ENCODE results near the gene TBPL2. TPM values are rescaled to one million over a fixed set of nuclear protein-coding genes. Genes with fewer than 3 reads are reported as not detected.
A peak's percentile ranks its signal among the peaks of the same experiment; 100 is the strongest.

The TBPL2 gene
- total RNA-seq, 1 donor from 2014 or later = not detected

DNA sequence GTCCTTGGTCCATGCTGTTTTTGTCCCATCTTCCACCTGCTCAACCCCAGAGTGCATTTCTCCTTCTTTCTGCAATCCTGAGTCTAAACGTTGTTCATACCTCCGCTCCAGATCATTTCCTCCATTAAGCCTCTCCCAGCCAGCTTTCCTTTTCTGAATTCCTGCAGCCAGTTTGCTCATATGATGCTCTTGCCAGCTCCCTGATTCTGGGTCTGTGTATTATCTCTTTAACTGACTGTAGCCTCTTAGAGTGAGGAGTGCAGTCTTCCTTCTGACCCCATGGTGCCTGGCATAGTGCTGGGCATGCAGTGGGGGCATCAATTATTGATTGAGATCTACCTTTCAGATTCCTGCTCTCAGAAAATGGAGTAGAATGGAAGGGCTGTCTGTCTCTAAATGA, 11.5 kb upstream of the TBPL2 start:
- no peak for DNase-seq (ENCODE audit: low spot score)
- H3K4me3 Mint-ChIP-seq (ENCODE audit: low read depth) = no peak overlapping the region
- no peak overlapping the region for H3K27ac Mint-ChIP-seq
- no peaks in the 10 kb centered on the region for H3K9me3 Mint-ChIP-seq
- H3K4me1 Mint-ChIP-seq (ENCODE audit: low read depth) = peaks cover 13% of the 10 kb centered on the region
- H3K27me3 Mint-ChIP-seq (ENCODE audit: low read depth) = peaks cover 4% of the 10 kb centered on the region
- intact Hi-C loops (cut with micrococcal nuclease) = no loop called here
- H3K36me3 Mint-ChIP-seq (ENCODE audit: low read depth) = no peaks in the 10 kb centered on the region

DNA sequence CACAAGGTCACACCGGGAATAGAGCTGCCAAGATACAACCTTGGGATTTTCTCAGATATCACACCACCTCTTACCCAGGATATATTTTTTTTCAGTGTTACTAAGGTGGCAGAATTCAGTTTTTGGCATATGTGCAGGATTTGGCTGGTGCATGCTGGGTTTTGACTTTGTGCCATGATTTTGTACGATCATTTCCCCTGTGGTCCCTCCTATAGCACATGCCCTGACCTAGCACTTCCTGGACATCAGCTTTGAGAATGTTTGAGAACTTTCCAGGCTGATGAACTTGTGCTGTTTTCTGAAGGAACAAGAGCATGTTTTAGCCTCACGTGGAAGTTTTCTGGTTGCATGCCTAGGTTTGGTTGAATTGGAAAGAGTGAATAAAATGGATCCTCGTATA, 11.0 kb upstream of the TBPL2 start:
- Mint-ChIP-seq H3K4me3 (ENCODE audit: low read depth) (no peak overlapping the region), H3K36me3 (ENCODE audit: low read depth) (no peaks in the 10 kb centered on the region), H3K9me3 (no peaks in the 10 kb centered on the region), H3K27me3 (ENCODE audit: low read depth) (peaks cover 4% of the 10 kb centered on the region), H3K27ac (no peak overlapping the region), H3K4me1 (ENCODE audit: low read depth) (peaks cover 19% of the 10 kb centered on the region)
- no peak for DNase-seq (ENCODE audit: low spot score)
- intact Hi-C loops (cut with micrococcal nuclease) = no loop called here

DNA sequence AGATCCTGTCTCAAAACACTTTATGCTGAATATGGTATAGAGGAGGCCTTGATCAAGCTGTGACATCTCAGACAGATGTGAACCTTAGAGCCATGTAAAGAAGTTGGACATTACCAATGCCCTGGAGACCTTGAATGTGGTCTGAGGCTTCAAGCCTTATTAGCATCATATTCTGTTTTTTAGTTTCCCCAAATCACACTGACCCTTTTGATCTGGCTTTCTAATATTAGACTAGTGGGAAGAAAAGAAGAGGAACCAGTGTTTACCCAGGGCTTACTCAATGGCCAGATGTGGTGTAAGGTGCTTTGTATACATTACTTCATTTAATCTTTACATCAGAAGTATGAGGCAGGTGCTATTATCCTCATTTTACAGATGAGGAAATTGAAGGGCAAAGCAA, 10.6 kb upstream of the TBPL2 start:
- Mint-ChIP-seq H3K27me3 (ENCODE audit: low read depth) (peaks cover 4% of the 10 kb centered on the region), H3K27ac (no peak overlapping the region), H3K4me3 (ENCODE audit: low read depth) (no peak overlapping the region), H3K4me1 (ENCODE audit: low read depth) (peaks cover 23% of the 10 kb centered on the region), H3K36me3 (ENCODE audit: low read depth) (no peaks in the 10 kb centered on the region), H3K9me3 (no peaks in the 10 kb centered on the region)
- no peak for DNase-seq (ENCODE audit: low spot score)
- intact Hi-C loops (cut with micrococcal nuclease) = loop anchor here (1.0 kb wide), 1 partner anchor 15 kb away; no protein-coding TSS in a partner anchor

DNA sequence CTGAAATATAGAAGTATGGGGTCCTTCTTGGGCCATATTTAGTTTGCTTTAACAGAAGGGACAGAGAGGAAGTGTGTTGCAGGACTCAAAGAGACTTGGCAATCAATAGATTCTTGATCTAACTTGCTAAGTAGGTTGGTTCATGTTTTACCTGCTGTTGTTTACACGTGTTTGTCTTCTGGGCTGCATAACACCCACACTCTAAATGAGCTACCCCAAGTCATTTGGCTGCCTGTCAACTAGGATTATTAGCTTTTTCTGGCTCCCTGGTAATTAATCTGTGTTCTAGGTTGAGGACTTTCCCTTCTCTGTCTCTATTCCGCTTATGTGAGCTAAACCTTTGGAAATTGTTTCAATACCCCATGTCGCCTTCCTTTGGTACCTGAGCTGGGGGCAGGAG, 10.1 kb upstream of the TBPL2 start:
- Mint-ChIP-seq H3K9me3 (no peaks in the 10 kb centered on the region), H3K36me3 (ENCODE audit: low read depth) (no peaks in the 10 kb centered on the region), H3K4me1 (ENCODE audit: low read depth) (peaks cover 23% of the 10 kb centered on the region), H3K4me3 (ENCODE audit: low read depth) (no peak overlapping the region), H3K27me3 (ENCODE audit: low read depth) (peaks cover 4% of the 10 kb centered on the region), H3K27ac (no peak overlapping the region)
- intact Hi-C loops (cut with micrococcal nuclease) = loop anchor here (1.0 kb wide), 1 partner anchor 16 kb away; no protein-coding TSS in a partner anchor
- no peak for DNase-seq (ENCODE audit: low spot score)

DNA sequence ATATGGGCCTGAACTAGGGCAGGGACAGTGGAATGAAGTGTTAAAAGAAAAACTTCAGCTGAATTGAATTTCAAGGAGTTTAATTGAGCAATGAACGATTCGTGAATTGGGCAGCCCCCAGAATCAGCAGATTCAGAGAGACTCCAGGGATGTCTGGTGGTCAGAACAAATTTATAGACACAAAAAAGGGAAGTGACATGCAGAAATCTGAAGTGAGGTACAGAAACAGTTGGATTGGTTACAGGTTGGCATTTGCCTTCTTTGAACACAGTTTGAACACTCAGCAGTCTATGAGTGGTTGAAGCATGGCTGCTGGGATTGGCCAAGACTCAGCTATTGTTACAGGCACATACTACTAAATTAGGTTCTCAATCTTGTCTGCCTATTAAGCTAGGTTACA, 9.7 kb upstream of the TBPL2 start:
- intact Hi-C loops (cut with micrococcal nuclease) = loop anchor here (1.0 kb wide), 1 partner anchor 16 kb away; no protein-coding TSS in a partner anchor
- no peak overlapping the region for H3K27ac Mint-ChIP-seq
- H3K9me3 Mint-ChIP-seq = no peaks in the 10 kb centered on the region

DNA sequence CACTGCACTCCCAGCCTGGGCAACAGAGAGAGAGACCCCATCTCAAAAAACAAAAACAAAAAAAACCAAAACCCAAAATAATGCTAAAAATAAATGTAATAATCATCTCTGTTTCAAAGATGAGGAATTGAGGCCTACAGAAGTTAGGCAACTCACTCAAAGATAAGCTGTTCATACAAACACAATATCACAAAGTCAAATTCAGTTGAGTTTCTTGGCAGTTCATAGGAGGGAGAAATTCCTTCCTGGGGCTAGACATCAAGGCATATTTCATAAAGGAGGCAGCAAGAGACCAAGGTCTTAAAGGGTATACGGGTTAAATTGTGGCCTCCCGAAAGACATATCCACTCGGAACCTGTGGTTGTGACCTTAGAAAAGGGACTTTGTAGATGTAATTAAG, 8.7 kb upstream of the TBPL2 start:
- intact Hi-C loops (cut with micrococcal nuclease) = loop anchor here (5.0 to 10.0 kb wide), 3 partner anchors 226 to 1023 kb away; no protein-coding TSS in a partner anchor
- no peaks in the 10 kb centered on the region for H3K9me3 Mint-ChIP-seq
- H3K27ac Mint-ChIP-seq = no peak overlapping the region
- H3K4me3 Mint-ChIP-seq (ENCODE audit: low read depth) = no peak overlapping the region
- peaks cover 23% of the 10 kb centered on the region for H3K4me1 Mint-ChIP-seq (ENCODE audit: low read depth)
- H3K27me3 Mint-ChIP-seq (ENCODE audit: low read depth) = peaks cover 3% of the 10 kb centered on the region
- H3K36me3 Mint-ChIP-seq (ENCODE audit: low read depth) = no peaks in the 10 kb centered on the region
- DNase-seq (ENCODE audit: low spot score) = no peak

More for the DNA sequence above, 9.7 kb upstream of the TBPL2 start:
- Mint-ChIP-seq H3K27me3 (ENCODE audit: low read depth) (peaks cover 4% of the 10 kb centered on the region), H3K4me1 (ENCODE audit: low read depth) (peaks cover 23% of the 10 kb centered on the region), H3K4me3 (ENCODE audit: low read depth) (no peak overlapping the region), H3K36me3 (ENCODE audit: low read depth) (no peaks in the 10 kb centered on the region)
- no peak for DNase-seq (ENCODE audit: low spot score)

DNA sequence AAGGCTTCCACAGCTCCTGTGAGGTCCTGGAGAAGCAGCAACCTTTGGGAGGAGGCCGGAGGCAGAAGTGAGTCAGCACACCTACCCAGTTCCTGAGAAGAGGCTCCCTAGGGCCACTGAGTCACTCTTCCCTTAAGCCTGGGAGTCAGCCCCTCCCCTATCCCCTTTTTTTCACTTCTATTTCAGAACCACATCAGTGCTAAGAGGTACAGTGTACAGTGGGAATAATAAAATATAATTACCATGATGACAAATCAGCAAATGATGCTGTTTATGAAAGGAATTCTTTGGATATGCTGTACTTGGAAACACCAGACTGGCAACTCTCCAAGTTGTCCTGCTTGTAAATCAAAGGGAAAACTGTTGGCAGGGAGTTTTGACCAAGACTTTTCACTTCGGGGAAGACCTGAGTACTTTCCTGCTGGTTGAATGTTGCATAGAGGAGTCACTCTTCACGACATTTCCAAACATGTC, 7.8 kb upstream of the TBPL2 start:
- intact Hi-C loops (cut with micrococcal nuclease) = loop anchor here (5.0 to 10.0 kb wide), 3 partner anchors 227 to 1024 kb away; no protein-coding TSS in a partner anchor
- Mint-ChIP-seq H3K4me1 (ENCODE audit: low read depth) (peaks cover 23% of the 10 kb centered on the region), H3K9me3 (no peaks in the 10 kb centered on the region), H3K27me3 (ENCODE audit: low read depth) (no peaks in the 10 kb centered on the region), H3K4me3 (ENCODE audit: low read depth) (no peak overlapping the region), H3K27ac (no peak overlapping the region), H3K36me3 (ENCODE audit: low read depth) (no peaks in the 10 kb centered on the region)
- no peak for DNase-seq (ENCODE audit: low spot score)

DNA sequence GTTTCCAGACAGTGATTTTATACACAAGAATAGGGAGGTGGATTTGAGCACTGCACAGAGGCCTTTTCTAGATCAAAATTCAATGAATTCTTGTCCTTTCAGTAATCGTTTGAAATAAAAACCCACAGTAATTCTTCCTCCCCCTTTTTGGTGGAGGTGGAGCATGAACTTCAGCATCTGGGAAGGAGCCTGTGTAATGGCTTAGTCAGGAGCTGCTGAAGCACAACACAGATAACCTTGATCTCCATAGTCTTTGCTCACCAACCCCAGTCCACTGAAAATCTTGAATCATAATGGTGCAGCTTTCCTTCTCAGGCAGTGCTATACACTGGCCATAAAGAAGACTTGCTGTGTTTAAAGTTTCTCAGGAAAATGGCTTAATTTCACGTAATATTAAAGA, 6.4 kb upstream of the TBPL2 start:
- Mint-ChIP-seq H3K9me3 (no peaks in the 10 kb centered on the region), H3K36me3 (ENCODE audit: low read depth) (no peaks in the 10 kb centered on the region)

DNA sequence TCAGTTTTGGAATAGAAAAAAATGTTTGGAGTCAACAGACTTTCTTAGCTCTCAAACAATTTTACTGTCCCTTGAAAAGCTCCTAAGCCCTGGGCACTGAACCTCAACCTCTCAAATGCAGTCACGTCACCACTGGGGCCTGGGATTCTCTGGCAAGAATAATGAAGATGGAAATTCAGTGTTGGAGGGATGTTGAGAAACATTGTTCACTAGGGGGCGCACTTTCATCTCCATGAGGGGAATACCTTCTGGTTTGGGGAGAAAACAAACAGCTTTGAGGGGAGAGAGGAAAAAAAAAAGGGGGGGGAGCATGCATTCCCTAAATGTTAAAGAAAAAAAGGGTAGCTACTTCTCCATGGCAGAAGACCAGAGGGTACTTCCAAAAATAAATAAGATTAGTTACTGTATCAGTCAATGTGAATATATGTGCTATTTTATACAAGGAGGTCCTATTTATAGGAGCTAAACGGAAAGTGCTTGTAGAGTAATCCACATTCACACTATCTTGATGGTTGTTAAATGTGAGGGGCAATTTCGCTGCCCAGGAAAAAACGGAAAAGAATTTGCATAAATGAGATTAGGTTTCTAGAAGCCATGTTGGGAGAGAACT, 5.8 kb upstream of the TBPL2 start:
- Mint-ChIP-seq H3K27me3 (ENCODE audit: low read depth) (no peaks in the 10 kb centered on the region), H3K27ac (no peak overlapping the region), H3K4me3 (ENCODE audit: low read depth) (no peak overlapping the region), H3K36me3 (ENCODE audit: low read depth) (no peaks in the 10 kb centered on the region), H3K4me1 (ENCODE audit: low read depth) (peaks cover 23% of the 10 kb centered on the region), H3K9me3 (no peaks in the 10 kb centered on the region)
- intact Hi-C loops (cut with micrococcal nuclease) = loop anchor here (1.0 to 10.0 kb wide), 4 partner anchors 17 to 1026 kb away; no protein-coding TSS in a partner anchor
- peak; percentile 22 for DNase-seq (ENCODE audit: low spot score)

More for the DNA sequence above, 6.4 kb upstream of the TBPL2 start:
- Mint-ChIP-seq H3K4me3 (ENCODE audit: low read depth) (no peak overlapping the region), H3K27ac (no peak overlapping the region), H3K4me1 (ENCODE audit: low read depth) (peaks cover 23% of the 10 kb centered on the region), H3K27me3 (ENCODE audit: low read depth) (no peaks in the 10 kb centered on the region)
- intact Hi-C loops (cut with micrococcal nuclease) = loop anchor here (1.0 to 10.0 kb wide), 4 partner anchors 16 to 1025 kb away; no protein-coding TSS in a partner anchor
- DNase-seq (ENCODE audit: low spot score) = no peak

DNA sequence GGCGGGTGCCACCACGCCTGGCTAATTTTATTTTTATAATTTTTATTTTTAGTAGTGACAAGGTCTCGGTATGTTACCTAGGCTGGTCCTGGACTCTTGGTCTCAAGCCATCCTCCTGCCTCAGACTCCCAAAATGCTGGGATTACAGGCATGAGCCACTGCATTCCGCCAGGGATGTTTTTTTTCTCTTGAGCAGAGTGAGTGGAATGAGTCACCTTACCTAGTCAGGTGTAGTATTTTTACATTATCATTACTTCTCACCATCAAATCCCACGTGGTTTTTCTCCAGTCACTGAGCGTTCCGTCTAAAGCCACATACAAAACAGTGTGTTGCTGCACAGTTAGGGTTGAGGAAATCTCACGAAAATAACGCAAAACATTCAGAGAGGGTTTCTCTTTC, 870 bp upstream of the TBPL2 start:
- Mint-ChIP-seq H3K27me3 (ENCODE audit: low read depth) (peaks cover 5% of the 10 kb centered on the region), H3K27ac (no peak overlapping the region), H3K4me3 (ENCODE audit: low read depth) (no peak overlapping the region), H3K36me3 (ENCODE audit: low read depth) (no peaks in the 10 kb centered on the region), H3K4me1 (ENCODE audit: low read depth) (peaks cover 3% of the 10 kb centered on the region), H3K9me3 (no peaks in the 10 kb centered on the region)
- DNase-seq (ENCODE audit: low spot score) = no peak
- intact Hi-C loops (cut with micrococcal nuclease) = loop anchor here (10.0 kb wide), 1 partner anchor 234 kb away; no protein-coding TSS in a partner anchor

DNA sequence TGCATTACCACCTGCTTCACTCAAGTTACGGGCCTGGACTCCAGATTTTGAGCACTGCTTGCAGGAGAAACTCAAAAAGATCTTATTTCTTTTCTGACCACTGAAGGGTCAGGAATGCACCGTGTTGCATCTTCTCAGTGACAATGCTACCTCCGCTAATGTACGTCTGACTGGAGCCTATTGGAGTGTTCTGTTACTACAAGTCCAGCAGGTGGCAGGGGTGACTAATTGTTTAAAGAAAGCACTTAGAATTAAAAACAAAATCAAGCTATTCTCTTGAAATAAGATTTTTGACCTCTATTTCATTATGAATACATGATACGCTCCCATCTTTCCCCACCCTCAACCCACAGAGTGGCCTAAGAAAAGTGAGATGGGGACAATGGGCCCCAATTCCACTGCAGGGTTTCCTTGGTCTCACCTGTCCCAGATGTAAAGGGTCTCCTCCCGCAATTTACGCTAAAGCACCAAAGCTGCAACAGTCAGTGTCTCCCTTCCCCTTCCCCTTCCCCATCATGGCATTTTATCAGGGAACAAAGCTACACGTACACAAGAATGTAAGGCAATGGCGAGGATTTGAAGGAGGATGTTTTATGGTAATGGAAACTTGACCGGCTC, 2.2 kb downstream of the TBPL2 start:
- no peak for DNase-seq (ENCODE audit: low spot score)
- no peaks in the 10 kb centered on the region for H3K9me3 Mint-ChIP-seq

DNA sequence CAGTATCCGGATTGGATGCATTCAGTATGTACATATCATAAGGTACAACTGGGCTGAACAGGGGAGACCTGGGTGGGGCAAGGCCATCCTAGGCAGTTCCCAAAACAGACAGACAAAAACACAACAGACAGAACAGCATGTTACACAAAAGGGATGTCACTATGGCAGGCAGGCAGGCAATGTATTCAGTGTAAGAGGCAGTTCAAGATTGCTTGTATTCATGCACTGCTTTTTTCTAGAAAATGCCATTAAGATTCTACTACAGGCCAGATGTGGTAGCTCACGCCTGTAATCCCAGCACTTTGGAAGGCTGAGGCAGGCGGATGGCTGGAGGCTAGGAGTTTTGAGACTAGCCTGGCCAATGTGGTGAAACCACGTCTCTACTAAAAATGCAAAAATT, 3.5 kb downstream of the TBPL2 start:
- Mint-ChIP-seq H3K4me3 (ENCODE audit: low read depth) (no peak overlapping the region), H3K36me3 (ENCODE audit: low read depth) (no peaks in the 10 kb centered on the region), H3K27me3 (ENCODE audit: low read depth) (peaks cover 7% of the 10 kb centered on the region), H3K27ac (no peak overlapping the region), H3K4me1 (ENCODE audit: low read depth) (peaks cover 20% of the 10 kb centered on the region), H3K9me3 (no peaks in the 10 kb centered on the region)
- intact Hi-C loops (cut with micrococcal nuclease) = loop anchor here (10.0 kb wide), 1 partner anchor 898 kb away; no protein-coding TSS in a partner anchor
- DNase-seq (ENCODE audit: low spot score) = no peak

More for the DNA sequence above, 2.2 kb downstream of the TBPL2 start:
- intact Hi-C loops (cut with micrococcal nuclease) = loop anchor here (10.0 kb wide), 1 partner anchor 897 kb away; no protein-coding TSS in a partner anchor
- no peak overlapping the region for H3K4me3 Mint-ChIP-seq (ENCODE audit: low read depth)
- peaks cover 7% of the 10 kb centered on the region for H3K27me3 Mint-ChIP-seq (ENCODE audit: low read depth)
- peaks cover 17% of the 10 kb centered on the region for H3K4me1 Mint-ChIP-seq (ENCODE audit: low read depth)
- H3K36me3 Mint-ChIP-seq (ENCODE audit: low read depth) = no peaks in the 10 kb centered on the region
- no peak overlapping the region for H3K27ac Mint-ChIP-seq

DNA sequence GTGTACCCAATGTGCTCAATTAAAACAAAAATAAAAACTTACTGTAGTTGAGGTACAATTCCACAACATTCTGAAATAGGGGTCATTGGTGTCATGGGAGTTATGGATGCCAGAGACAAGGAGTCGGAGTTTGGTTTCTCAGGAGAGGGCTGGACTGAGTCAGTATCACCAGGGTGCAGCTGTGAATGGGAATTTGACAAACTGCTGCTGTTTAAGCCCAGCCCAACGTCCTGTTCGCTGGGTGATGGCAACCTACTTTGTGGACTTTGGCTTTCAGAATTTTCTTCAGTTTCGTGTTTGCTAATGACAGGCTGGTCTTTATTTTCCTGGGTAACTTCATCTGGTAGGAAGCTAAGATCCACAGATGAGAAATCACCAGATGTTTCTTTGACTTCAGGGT, 3.9 kb downstream of the TBPL2 start:
- Mint-ChIP-seq H3K9me3 (no peaks in the 10 kb centered on the region), H3K36me3 (ENCODE audit: low read depth) (no peaks in the 10 kb centered on the region), H3K27ac (no peak overlapping the region), H3K27me3 (ENCODE audit: low read depth) (peaks cover 7% of the 10 kb centered on the region), H3K4me1 (ENCODE audit: low read depth) (peaks cover 20% of the 10 kb centered on the region), H3K4me3 (ENCODE audit: low read depth) (no peak overlapping the region)
- no peak for DNase-seq (ENCODE audit: low spot score)
- intact Hi-C loops (cut with micrococcal nuclease) = loop anchor here (10.0 kb wide), 1 partner anchor 898 kb away; no protein-coding TSS in a partner anchor

All from activated T-helper 2 cell treated with anti-CD3 and anti-CD28 coated beads, Interferon-gamma antibody, Interleukin-2, Interleukin-4, amounts not matched to agents 10 μg/mL and 5 μg/mL and 100 μg/mL, durations not matched to agents 14 hours and 24 hours and 36 hours (primary cell).